IMR-90 (cell line): ENCODE results near the gene HERC4. TPM values are rescaled to one million over a fixed set of nuclear protein-coding genes. Genes with fewer than 3 reads are reported as not detected.

ENCODE experiments used
- ATAC-seq: fragments of 200-7000 bp; cut with Tn5 transposase; 2 replicates; pipeline ENCODE4 v1.9.1; 2020; ENCODE audit warnings: low read depth, mild to moderate bottlenecking, moderate library complexity
- BruUV-seq: library from RNA; stranded (reverse); fragments of 400-500 nt; replicated peaks from 2 replicates; lab custom pipeline; 2021; lab: Mats Ljungman, UMichigan
- CTCF ChIA-PET: fragments of 300-600 bp; formaldehyde crosslinking; extraction: SDS; loops from one replicate; lab custom pipeline; 2021; ENCODE audit warnings: antibody characterized with exemption; lab: Yijun Ruan, JAX
- POLR2A ChIA-PET: fragments of 300-600 bp; sonication (Branson Sonifier 250); formaldehyde crosslinking; loops from one replicate; lab custom pipeline; 2022; ENCODE audit warnings: antibody characterized with exemption; ENCODE audit not compliant: unreplicated experiment; lab: Charles Lee
- DNase-seq: peaks from one replicate; pipeline ENCODE4 v3.0.0; 2013
- H2AFZ ChIP-seq: replicated peaks from 2 replicates; pipeline ENCODE3; 2013; ENCODE audit warnings: low read length, mild to moderate bottlenecking; ENCODE audit not compliant: poor library complexity
- H2AK5ac ChIP-seq: 2 replicates; pipeline ENCODE4 v1.6.1; 2013; ENCODE audit warnings: low read depth, low read length, inconsistent platforms
- H2AK9ac ChIP-seq: replicated peaks from 2 replicates; pipeline ENCODE3; 2013; ENCODE audit warnings: mild to moderate bottlenecking, low read depth, low read length, moderate library complexity; ENCODE audit not compliant: poor library complexity
- H2BK120ac ChIP-seq: 2 replicates; pipeline ENCODE4 v1.6.1; 2013; ENCODE audit warnings: low read depth, low read length, inconsistent platforms
- H2BK15ac ChIP-seq: 3 replicates; pipeline ENCODE4 v1.6.1; 2013; ENCODE audit warnings: low read depth, low read length, inconsistent platforms
- H2BK20ac ChIP-seq: 2 replicates; pipeline ENCODE4 v1.6.1; 2013; ENCODE audit warnings: low read depth, mild to moderate bottlenecking, inconsistent platforms, low read length, moderate library complexity
- H2BK5ac ChIP-seq: 2 replicates; pipeline ENCODE4 v1.6.1; 2013; ENCODE audit warnings: mild to moderate bottlenecking, low read depth, low read length, inconsistent platforms; ENCODE audit not compliant: poor library complexity, severe bottlenecking
- H3K14ac ChIP-seq: replicated peaks from 2 replicates; pipeline ENCODE4 v1.6.1; 2013; ENCODE audit warnings: low read depth, low read length, inconsistent platforms
- H3K18ac ChIP-seq: 2 replicates; pipeline ENCODE4 v1.6.1; 2013; ENCODE audit warnings: low read depth, low read length, control low read depth
- H3K23ac ChIP-seq: 2 replicates; pipeline ENCODE4 v1.6.1; 2013; ENCODE audit warnings: low read depth, low read length, inconsistent platforms
- H3K27ac ChIP-seq: 2 replicates; pipeline ENCODE4 v1.5.1; 2013; ENCODE audit warnings: mild to moderate bottlenecking, control low read depth, low read length; ENCODE audit not compliant: insufficient read depth
- H3K27me3 ChIP-seq: 2 replicates; pipeline ENCODE4 v1.6.1; 2013; ENCODE audit warnings: low read length; ENCODE audit not compliant: control insufficient read depth, insufficient read depth
- H3K36me3 ChIP-seq: 2 replicates; pipeline ENCODE4 v1.6.1; 2013; ENCODE audit warnings: low read length, mixed read lengths; ENCODE audit not compliant: control insufficient read depth, insufficient read depth
- H3K4ac ChIP-seq: 2 replicates; pipeline ENCODE4 v1.6.1; 2013; ENCODE audit warnings: low read depth, low read length, inconsistent platforms
- H3K4me1 ChIP-seq: 2 replicates; pipeline ENCODE4 v1.6.1; 2013; ENCODE audit warnings: low read length, mixed read lengths; ENCODE audit not compliant: control insufficient read depth, insufficient read depth
- H3K4me2 ChIP-seq: 2 replicates; pipeline ENCODE4 v1.6.1; 2013; ENCODE audit warnings: low read depth, mild to moderate bottlenecking, control low read depth, low read length, moderate library complexity
- H3K4me3 ChIP-seq: 2 replicates; pipeline ENCODE4 v1.5.1; 2013; ENCODE audit warnings: low read depth, mild to moderate bottlenecking, control low read depth, low read length, moderate library complexity; ENCODE audit not compliant: insufficient read depth
- H3K56ac ChIP-seq: 2 replicates; pipeline ENCODE4 v1.6.1; 2013; ENCODE audit warnings: low read length, inconsistent platforms; ENCODE audit not compliant: insufficient read depth; ENCODE audit errors: extremely low read depth
- H3K79me1 ChIP-seq, 2 experiments: 2 replicates each; pipeline ENCODE4 v1.6.1; 2013; ENCODE audit warnings: low read length in 2 of 2, inconsistent platforms in 1 of 2, low read depth in 1 of 2
- H3K9ac ChIP-seq: 2 replicates; pipeline ENCODE4 v1.6.1; 2013; ENCODE audit warnings: low read depth, low read length, control low read depth
- H3K9me1 ChIP-seq: 2 replicates; pipeline ENCODE4 v1.6.1; 2013; ENCODE audit warnings: low read length, inconsistent platforms; ENCODE audit not compliant: insufficient read depth
- H3K9me3 ChIP-seq: 2 replicates; pipeline ENCODE4 v1.6.1; 2013; ENCODE audit warnings: low read length; ENCODE audit not compliant: control insufficient read depth, insufficient read depth
- H4K20me1 ChIP-seq: 2 replicates; pipeline ENCODE4 v1.6.1; 2013; ENCODE audit warnings: low read length, inconsistent platforms; ENCODE audit not compliant: insufficient read depth
- H4K5ac ChIP-seq: 2 replicates; pipeline ENCODE4 v1.6.1; 2013; ENCODE audit warnings: mild to moderate bottlenecking, low read depth, low read length, control low read depth
- H4K8ac ChIP-seq, 2 experiments: 2 replicates each; pipeline ENCODE4 v1.6.1; 2013; ENCODE audit warnings: low read depth in 2 of 2, low read length in 2 of 2, control low read depth in 1 of 2, inconsistent platforms in 1 of 2
- H4K91ac ChIP-seq: 2 replicates; pipeline ENCODE4 v1.6.1; 2013; ENCODE audit warnings: low read depth, low read length, inconsistent platforms; ENCODE audit not compliant: insufficient read depth
- BHLHE40 ChIP-seq: fragments of 150-350 bp; IDR thresholded peaks from 2 replicates; pipeline ENCODE4 v1.6.1; 2016; ENCODE audit warnings: mild to moderate bottlenecking, low read depth, low read length
- CEBPB ChIP-seq: IDR thresholded peaks from 2 replicates; pipeline ENCODE4 v1.6.1; 2012; ENCODE audit warnings: low read depth, low read length, improper control_type of control experiment
- CHD1 ChIP-seq: IDR thresholded peaks from 2 replicates; pipeline ENCODE4 v1.6.1; 2012; ENCODE audit warnings: low read depth, low read length, improper control_type of control experiment
- FOS ChIP-seq: fragments of 150-350 bp; IDR thresholded peaks from 2 replicates; pipeline ENCODE4 v1.6.1; 2016; ENCODE audit warnings: low read depth, low read length
- MAFK ChIP-seq: IDR thresholded peaks from 2 replicates; pipeline ENCODE4 v1.6.1; 2012; ENCODE audit warnings: low read depth, low read length, improper control_type of control experiment
- MAZ ChIP-seq: IDR thresholded peaks from 2 replicates; pipeline ENCODE4 v1.6.1; 2012; ENCODE audit warnings: low read depth, mild to moderate bottlenecking, low read length, improper control_type of control experiment, moderate library complexity, borderline replicate concordance
- MXI1 ChIP-seq: IDR thresholded peaks from 2 replicates; pipeline ENCODE4 v1.6.1; 2012; ENCODE audit warnings: low read depth, mild to moderate bottlenecking, low read length, moderate library complexity, borderline replicate concordance
- NFE2L2 ChIP-seq: fragments of 150-350 bp; IDR thresholded peaks from 2 replicates; pipeline ENCODE4 v1.6.1; 2016; ENCODE audit warnings: low read depth, mild to moderate bottlenecking, low read length
- POLR2A ChIP-seq: IDR thresholded peaks from 2 replicates; pipeline ENCODE4 v1.6.1; 2012; ENCODE audit warnings: mild to moderate bottlenecking, low read depth, low read length
- RAD21 ChIP-seq: IDR thresholded peaks from 2 replicates; pipeline ENCODE4 v1.6.1; 2012; ENCODE audit warnings: low read length, improper control_type of control experiment
- RCOR1 ChIP-seq: IDR thresholded peaks from 2 replicates; pipeline ENCODE4 v1.6.1; 2012; ENCODE audit warnings: mild to moderate bottlenecking, low read length, improper control_type of control experiment; ENCODE audit not compliant: insufficient replicate concordance
- RFX5 ChIP-seq: IDR thresholded peaks from 2 replicates; pipeline ENCODE4 v1.8.0; 2012; ENCODE audit warnings: low read depth, mild to moderate bottlenecking, low read length, moderate library complexity
- SMC3 ChIP-seq: fragments of 150-350 bp; IDR thresholded peaks from 2 replicates; pipeline ENCODE4 v1.6.1; 2016; ENCODE audit warnings: low read depth, mild to moderate bottlenecking, antibody characterized with exemption, low read length, moderate library complexity
- WGBS, 2 experiments: methylation state at CpG; one replicate each; pipeline versions ENCODE4 v1.1.5 to v1.1.7; 2013; ENCODE audit warnings: missing lambda C conversion rate in 2 of 2; ENCODE audit not compliant: insufficient read length in 1 of 2; ENCODE audit errors: extremely low coverage in 2 of 2; 5-methylcytosine and 5-hydroxymethylcytosine counted together
- dilution Hi-C: fragments of 300-500 bp; cut with HindIII; formaldehyde crosslinking; loops from one replicate; pipeline ENCODE4 v1.14.3; 2018; ENCODE audit warnings: low sequenced_read_pairs; ENCODE audit not compliant: unreplicated experiment
- in situ Hi-C: fragments of 300-500 bp; cut with MboI; formaldehyde crosslinking; loops from 3 replicates; pipeline ENCODE4 v1.14.3; 2019; ENCODE audit warnings: low sequenced_read_pairs, inconsistent platforms, mixed read lengths
- intact Hi-C: fragments of 100-400 bp; cut with micrococcal nuclease; formaldehyde crosslinking; loops from 2 replicates; pipeline ENCODE4 v1.10.0; 2022
- polyA plus RNA-seq, 3 experiments: library from polyadenylated mRNA; depleted of rRNA; stranded (reverse); fragments of >200 nt; gene quantifications; 2 replicates each; pipeline ENCODE4 v1.2.3, GENCODE V29; 2012; ENCODE audit warnings: low replicate concordance in 1 of 3
- total RNA-seq: library from RNA; depleted of rRNA; stranded (reverse); fragments of >200 nt; gene quantifications from 2 replicates; pipeline ENCODE4 v1.2.3, GENCODE V29; 2012
- TF ChIP-seq, protein P1 (sequence below): conservative IDR thresholded peaks from 2 replicates; pipeline ENCODE4 v1.5.1; 2012; ENCODE audit warnings: mild to moderate bottlenecking, low read depth, low read length, improper control_type of control experiment
- TF ChIP-seq, protein P2 (sequence below): fragments of 150-350 bp; IDR thresholded peaks from 2 replicates; pipeline ENCODE4 v1.6.1; 2017; ENCODE audit warnings: mild to moderate bottlenecking, antibody characterized with exemption, low read length, low read depth

Gene HERC4
- total and polyA plus RNA-seq, 2 of the 4 experiments (the other 2 are of a cell fraction): 66.6 to 92.8 TPM

DNA sequence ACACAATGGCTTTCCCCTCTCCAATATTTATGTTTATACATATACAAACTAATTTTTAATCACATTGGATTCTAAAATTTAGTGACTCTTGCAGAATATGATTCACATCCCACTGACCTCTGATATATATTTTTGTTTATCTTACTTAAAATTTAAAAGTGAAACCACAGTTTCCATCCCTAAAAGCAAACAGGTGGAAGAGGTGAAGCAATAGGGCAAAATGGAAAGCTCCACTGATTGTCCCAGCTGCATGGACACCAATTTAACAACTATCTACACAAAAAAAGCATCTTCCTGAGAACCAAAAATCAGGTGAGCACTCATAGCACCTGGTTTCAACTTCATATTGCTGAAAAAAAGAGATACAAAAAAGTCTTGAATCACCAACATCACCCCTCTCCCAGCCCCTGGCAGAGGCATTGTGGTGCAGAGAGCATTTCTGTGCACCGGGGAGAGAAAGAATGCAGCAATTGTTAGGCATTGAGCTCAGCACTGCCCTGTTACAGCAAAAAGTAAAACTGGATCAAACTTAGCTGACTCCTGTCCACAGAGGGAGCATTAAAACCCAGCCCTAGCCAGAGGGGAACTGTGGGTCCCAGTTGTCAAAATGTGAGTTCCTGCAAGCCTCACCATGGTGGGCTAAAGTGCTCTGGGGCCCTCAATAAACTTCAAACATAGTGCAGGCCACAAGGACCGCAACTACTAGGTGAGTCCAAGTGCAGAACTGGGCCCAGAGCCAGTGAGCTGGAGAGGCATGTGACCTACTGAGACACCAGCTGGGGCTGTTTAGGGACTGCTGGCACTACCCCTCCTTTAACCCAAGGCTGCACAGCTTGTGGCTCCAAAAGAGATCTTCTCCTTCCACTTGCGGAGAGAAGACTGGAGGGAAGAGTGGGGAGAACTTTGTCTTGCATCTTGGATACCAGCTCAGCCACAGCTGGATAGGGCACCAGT, 98.5 kb downstream of the HERC4 start:
- no peak overlapping the region for H3K14ac ChIP-seq
- H2BK15ac ChIP-seq: no peak overlapping the region
- no CpG with 5 or more reads among the region's 3 CpGs for WGBS, 2 experiments
- intact Hi-C loops: no loop called here
- H2AFZ ChIP-seq: no peak overlapping the region
- H3K9ac ChIP-seq: no peak overlapping the region
- no peak overlapping the region for H4K5ac ChIP-seq
- peaks cover 8% of the 10 kb centered on the region; the same call in 1 of the 2 replicates for H3K9me1 ChIP-seq
- peak; percentile 33 for ATAC-seq
- no peak overlapping the region for H3K4me2 ChIP-seq
- peaks cover 12% of the 10 kb centered on the region for H4K20me1 ChIP-seq
- peaks cover 4% of the 10 kb centered on the region; the same call in 1 of the 2 replicates for H3K4me1 ChIP-seq
- no peak overlapping the region for H2BK5ac ChIP-seq
- no peak overlapping the region for H3K23ac ChIP-seq
- H4K91ac ChIP-seq: no peak overlapping the region
- peaks cover 15 to 48% of the 10 kb centered on the region in 2 experiments for H3K79me1 ChIP-seq
- no peak overlapping the region for H2AK5ac ChIP-seq
- ChIA-PET POLR2A (no interaction called here), CTCF (no interaction called here)
- H2AK9ac ChIP-seq: no peak overlapping the region
- peaks cover 4% of the 10 kb centered on the region for H3K9me3 ChIP-seq
- H4K8ac ChIP-seq: no peak overlapping the region
- no peaks in the 10 kb centered on the region for H3K27me3 ChIP-seq
- peaks cover 47% of the 10 kb centered on the region for H3K36me3 ChIP-seq
- no peak overlapping the region for H3K4me3 ChIP-seq
- H3K4ac ChIP-seq: no peak overlapping the region
- no TSS peak for BruUV-seq
- no peak overlapping the region for H3K56ac ChIP-seq
- in situ Hi-C loops: no loop called here
- H2BK120ac ChIP-seq: no peak overlapping the region
- H3K18ac ChIP-seq: no peak overlapping the region
- peak; percentile 19 for DNase-seq
- dilution Hi-C loops: no loop called here
- no peak overlapping the region for H3K27ac ChIP-seq
- no peak overlapping the region for H2BK20ac ChIP-seq
- TF ChIP-seq MAFK (no peak), BHLHE40 (no peak), FOS (no peak), MXI1 (no peak), NFE2L2 (no peak), CEBPB (no peak), RFX5 (no peak), MAZ (no peak), POLR2A (no peak), CHD1 (no peak), RAD21 (no peak), SMC3 (no peak), RCOR1 (no peak)
- TF ChIP-seq, protein P1, sequence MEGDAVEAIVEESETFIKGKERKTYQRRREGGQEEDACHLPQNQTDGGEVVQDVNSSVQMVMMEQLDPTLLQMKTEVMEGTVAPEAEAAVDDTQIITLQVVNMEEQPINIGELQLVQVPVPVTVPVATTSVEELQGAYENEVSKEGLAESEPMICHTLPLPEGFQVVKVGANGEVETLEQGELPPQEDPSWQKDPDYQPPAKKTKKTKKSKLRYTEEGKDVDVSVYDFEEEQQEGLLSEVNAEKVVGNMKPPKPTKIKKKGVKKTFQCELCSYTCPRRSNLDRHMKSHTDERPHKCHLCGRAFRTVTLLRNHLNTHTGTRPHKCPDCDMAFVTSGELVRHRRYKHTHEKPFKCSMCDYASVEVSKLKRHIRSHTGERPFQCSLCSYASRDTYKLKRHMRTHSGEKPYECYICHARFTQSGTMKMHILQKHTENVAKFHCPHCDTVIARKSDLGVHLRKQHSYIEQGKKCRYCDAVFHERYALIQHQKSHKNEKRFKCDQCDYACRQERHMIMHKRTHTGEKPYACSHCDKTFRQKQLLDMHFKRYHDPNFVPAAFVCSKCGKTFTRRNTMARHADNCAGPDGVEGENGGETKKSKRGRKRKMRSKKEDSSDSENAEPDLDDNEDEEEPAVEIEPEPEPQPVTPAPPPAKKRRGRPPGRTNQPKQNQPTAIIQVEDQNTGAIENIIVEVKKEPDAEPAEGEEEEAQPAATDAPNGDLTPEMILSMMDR: no peak
- TF ChIP-seq, protein P2, sequence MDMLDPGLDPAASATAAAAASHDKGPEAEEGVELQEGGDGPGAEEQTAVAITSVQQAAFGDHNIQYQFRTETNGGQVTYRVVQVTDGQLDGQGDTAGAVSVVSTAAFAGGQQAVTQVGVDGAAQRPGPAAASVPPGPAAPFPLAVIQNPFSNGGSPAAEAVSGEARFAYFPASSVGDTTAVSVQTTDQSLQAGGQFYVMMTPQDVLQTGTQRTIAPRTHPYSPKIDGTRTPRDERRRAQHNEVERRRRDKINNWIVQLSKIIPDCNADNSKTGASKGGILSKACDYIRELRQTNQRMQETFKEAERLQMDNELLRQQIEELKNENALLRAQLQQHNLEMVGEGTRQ: no peak; the same call in 1 of the 2 replicates
